ENCODE measurements around the gene DOCK4.

DNA sequence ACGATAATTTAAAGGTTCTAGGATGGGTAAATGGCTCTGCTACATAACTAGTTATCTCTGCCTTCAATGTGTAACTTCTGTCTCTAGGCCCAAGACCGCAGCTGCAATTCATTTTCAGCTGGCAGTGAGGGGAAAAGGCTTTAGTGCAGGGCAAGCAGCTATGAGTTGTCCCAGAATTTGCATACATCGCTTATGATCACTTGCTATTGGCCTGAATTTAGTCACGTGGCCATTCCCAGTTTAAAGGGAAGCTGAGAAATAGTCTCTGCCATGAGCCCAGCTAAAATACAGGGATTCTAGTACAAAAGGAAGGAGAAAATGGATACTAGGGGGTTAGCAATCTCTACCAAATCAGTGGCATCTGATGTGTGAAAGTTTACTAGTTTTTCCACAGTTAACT, 498.1 kb downstream of the DOCK4 start:
- TF ChIP-seq, protein P1, sequence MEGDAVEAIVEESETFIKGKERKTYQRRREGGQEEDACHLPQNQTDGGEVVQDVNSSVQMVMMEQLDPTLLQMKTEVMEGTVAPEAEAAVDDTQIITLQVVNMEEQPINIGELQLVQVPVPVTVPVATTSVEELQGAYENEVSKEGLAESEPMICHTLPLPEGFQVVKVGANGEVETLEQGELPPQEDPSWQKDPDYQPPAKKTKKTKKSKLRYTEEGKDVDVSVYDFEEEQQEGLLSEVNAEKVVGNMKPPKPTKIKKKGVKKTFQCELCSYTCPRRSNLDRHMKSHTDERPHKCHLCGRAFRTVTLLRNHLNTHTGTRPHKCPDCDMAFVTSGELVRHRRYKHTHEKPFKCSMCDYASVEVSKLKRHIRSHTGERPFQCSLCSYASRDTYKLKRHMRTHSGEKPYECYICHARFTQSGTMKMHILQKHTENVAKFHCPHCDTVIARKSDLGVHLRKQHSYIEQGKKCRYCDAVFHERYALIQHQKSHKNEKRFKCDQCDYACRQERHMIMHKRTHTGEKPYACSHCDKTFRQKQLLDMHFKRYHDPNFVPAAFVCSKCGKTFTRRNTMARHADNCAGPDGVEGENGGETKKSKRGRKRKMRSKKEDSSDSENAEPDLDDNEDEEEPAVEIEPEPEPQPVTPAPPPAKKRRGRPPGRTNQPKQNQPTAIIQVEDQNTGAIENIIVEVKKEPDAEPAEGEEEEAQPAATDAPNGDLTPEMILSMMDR (IDR thresholded peaks at IDR 0.05), result no peak
- TF ChIP-seq POLR2A (IDR thresholded peaks at IDR 0.05) (no peak), EP300 (IDR thresholded peaks at IDR 0.05; ENCODE audit: low read depth) (no peak)
